Heart right ventricle (tissue), 16 donors: ENCODE results near the gene TMEM176A. TPM values are rescaled to one million over a fixed set of nuclear protein-coding genes. Genes with fewer than 3 reads are reported as not detected.

Source experiments
- ATAC-seq, 8 donors: fragments of 200-7000 bp; cut with Tn5 transposase; one replicate each; pipeline ENCODE4 v1.9.1; 2020; ENCODE audit warnings: mild to moderate bottlenecking in 8 of 8, moderate library complexity in 8 of 8, moderate number of reproducible peaks in 1 of 8
- DNase-seq, 2 donors: peaks; one replicate each; pipeline ENCODE4 v3.0.0-alpha.2; 2020
- H3K27ac ChIP-seq, 10 donors: fragments of 200-600 bp; sonication (generic) in 2 of 10; one replicate each; pipeline versions ENCODE4 v1.5.0 to v1.8.0; 2020 to 2022; ENCODE audit warnings: mild to moderate bottlenecking in 3 of 10
- H3K27me3 ChIP-seq, 7 donors: fragments of 200-600 bp; one replicate each; pipeline ENCODE4 v1.8.0; 2021 to 2022; ENCODE audit warnings: mild to moderate bottlenecking in 2 of 7
- H3K36me3 ChIP-seq, 9 donors: fragments of 200-600 bp; sonication (generic) in 1 of 9; one replicate each; pipeline versions ENCODE4 v1.5.0 to v1.8.0; 2020 to 2022; ENCODE audit warnings: mild to moderate bottlenecking in 2 of 9
- H3K4me1 ChIP-seq, 9 donors: fragments of 200-600 bp; sonication (generic) in 1 of 9; one replicate each; pipeline versions ENCODE4 v1.5.0 to v1.8.0; 2020 to 2022; ENCODE audit warnings: mild to moderate bottlenecking in 4 of 9
- H3K4me3 ChIP-seq, 10 donors: fragments of 200-600 bp; sonication (generic) in 2 of 10; one replicate each; pipeline versions ENCODE4 v1.5.0 to v1.8.0; 2020 to 2022; ENCODE audit warnings: mild to moderate bottlenecking in 7 of 10, moderate library complexity in 2 of 10
- H3K9me3 ChIP-seq, 11 donors: fragments of 200-600 bp in 10 of 11; sonication (generic) in 2 of 11; one replicate each; pipeline versions ENCODE4 v1.5.0 to v1.8.0; 2013 to 2022; ENCODE audit warnings: mild to moderate bottlenecking in 2 of 11, control low read depth in 1 of 11, moderate library complexity in 1 of 11
- WGBS, 2 donors: extraction: QIAGEN DNeasy Blood & Tissue Kit; methylation state at CpG; one replicate each; pipeline ENCODE4 v1.1.7; 2013; ENCODE audit warnings: inconsistent platforms in 1 of 2; 5-methylcytosine and 5-hydroxymethylcytosine counted together
- intact Hi-C, 10 donors: fragments of 100-400 bp; cut with DNase I; formaldehyde crosslinking; loops; one replicate each; pipeline versions ENCODE4 v1.11.1 to v1.14.2; 2022
- polyA plus RNA-seq, 2 donors: library from polyadenylated mRNA; stranded (reverse); fragments of 200-250 nt; gene quantifications; one replicate each; pipeline ENCODE4 v1.2.3, GENCODE V29; 2013
- total RNA-seq, 10 donors: library from RNA; stranded (reverse); fragmentation: NEBNext Ultra II Directional in 3 of 10; extraction: Animal tissue kit (Norgen Biotek cat#: 25700) in 3 of 10; gene quantifications; one replicate each; pipeline versions ENCODE4 v1.2.1 to v1.2.4, GENCODE V29; 2021 to 2023
- TF ChIP-seq, protein P1 (sequence below), 9 donors: fragments of 200-600 bp; sonication (generic) in 2 of 9; IDR thresholded peaks; one replicate each; pipeline versions ENCODE4 v1.5.0 to v1.8.0; 2021 to 2022; ENCODE audit warnings: antibody characterized with exemption in 9 of 9, mild to moderate bottlenecking in 5 of 9, moderate library complexity in 1 of 9
- donor health status: Arrhythmogenic right ventricular cardiomyopathy.
- donor health status: ischemic (EF 13 %, LVEDD 7.1; RV severe dilation, severe dysfunction).
- donor health status: healthy with polysubstance abuse.
- donor health status: DM: no; HTN: yes; CAD: no.
- donor health status: DM: no; HTN: no; CAD: no.
- donor health status: ischemic (EF 25% LVEDD 6.9; RV normal size, moderate dysfunction).
- donor health status: ischemic (EF 25% LVEDD 5.7; RV mildly dilated, moderate dysfunction).
- donor health status: healthy.
- donor health status: DM: yes; HTN: yes; CAD: no.
- donor health status: Ischemic cardiomyopathy.
- donor health status: ischemic (EF 35%, LVEDD 5.7; RV mildly dilated, moderate dysfunction).
- donor health status: nonischemic (EF 11% LVEDD 7.7; RV severe dilation, severe dysfunction).
- donor health status: DM: yes; HTN: yes; CAD: no.
- donor health status: PGD.
- donor health status: ischemic (EF 29% LVEDD 5.4; RV normal size, mild dysfunction).
- donor health status: nonischemic (EF 23%, LVEDD 6.1; RV moderate dilation, normal function).

Gene TMEM176A
- total and polyA plus RNA-seq, 12 donors = 12.1 to 86.6 (median 18.7) TPM

DNA sequence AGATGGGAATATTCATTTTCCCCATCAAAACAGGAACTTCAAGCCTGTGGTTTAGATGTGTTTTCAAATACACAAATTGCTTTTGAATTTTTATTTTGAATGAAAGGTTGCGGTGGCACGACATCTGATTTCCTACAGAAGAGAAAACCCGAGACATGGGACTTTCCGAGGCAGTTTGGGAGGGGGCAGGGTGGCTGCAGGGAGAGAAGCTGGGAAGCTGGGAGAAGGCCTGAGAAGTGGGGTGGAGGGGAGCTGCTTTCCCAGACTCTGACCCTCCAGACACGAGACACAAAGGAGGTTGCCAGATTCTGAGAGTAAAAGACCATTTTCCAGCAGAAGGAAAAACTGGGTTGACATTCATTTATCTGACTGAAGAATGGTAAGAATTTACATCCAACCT lies 19.6 kb downstream of the TMEM176A start:
- 40 to 41% methylated on average over 5 of the region's 5 CpGs for WGBS, 2 donors
- Histone ChIP-seq H3K27me3 (no peaks in the 10 kb centered on the region), H3K4me1 (peaks cover 0 to 25% (median 10%) of the 10 kb centered on the region in 9 donors), H3K4me3 (no peak overlapping the region), H3K27ac (peak overlapping the region in 5 of 10 donors; percentile 3 to 49 (median 13)), H3K36me3 (no peaks in the 10 kb centered on the region), H3K9me3 (peaks cover 0 to 28% (median 9%) of the 10 kb centered on the region in 11 donors)
- no peak for DNase-seq
- TF ChIP-seq, protein P1, sequence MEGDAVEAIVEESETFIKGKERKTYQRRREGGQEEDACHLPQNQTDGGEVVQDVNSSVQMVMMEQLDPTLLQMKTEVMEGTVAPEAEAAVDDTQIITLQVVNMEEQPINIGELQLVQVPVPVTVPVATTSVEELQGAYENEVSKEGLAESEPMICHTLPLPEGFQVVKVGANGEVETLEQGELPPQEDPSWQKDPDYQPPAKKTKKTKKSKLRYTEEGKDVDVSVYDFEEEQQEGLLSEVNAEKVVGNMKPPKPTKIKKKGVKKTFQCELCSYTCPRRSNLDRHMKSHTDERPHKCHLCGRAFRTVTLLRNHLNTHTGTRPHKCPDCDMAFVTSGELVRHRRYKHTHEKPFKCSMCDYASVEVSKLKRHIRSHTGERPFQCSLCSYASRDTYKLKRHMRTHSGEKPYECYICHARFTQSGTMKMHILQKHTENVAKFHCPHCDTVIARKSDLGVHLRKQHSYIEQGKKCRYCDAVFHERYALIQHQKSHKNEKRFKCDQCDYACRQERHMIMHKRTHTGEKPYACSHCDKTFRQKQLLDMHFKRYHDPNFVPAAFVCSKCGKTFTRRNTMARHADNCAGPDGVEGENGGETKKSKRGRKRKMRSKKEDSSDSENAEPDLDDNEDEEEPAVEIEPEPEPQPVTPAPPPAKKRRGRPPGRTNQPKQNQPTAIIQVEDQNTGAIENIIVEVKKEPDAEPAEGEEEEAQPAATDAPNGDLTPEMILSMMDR (IDR thresholded peaks at IDR 0.05) = no peak
- ATAC-seq = no peak
- intact Hi-C loops = loop anchor here in 2 of 10 donors (5.0 kb wide), 2 partner anchors 38 to 43 kb away; no protein-coding TSS in a partner anchor

DNA sequence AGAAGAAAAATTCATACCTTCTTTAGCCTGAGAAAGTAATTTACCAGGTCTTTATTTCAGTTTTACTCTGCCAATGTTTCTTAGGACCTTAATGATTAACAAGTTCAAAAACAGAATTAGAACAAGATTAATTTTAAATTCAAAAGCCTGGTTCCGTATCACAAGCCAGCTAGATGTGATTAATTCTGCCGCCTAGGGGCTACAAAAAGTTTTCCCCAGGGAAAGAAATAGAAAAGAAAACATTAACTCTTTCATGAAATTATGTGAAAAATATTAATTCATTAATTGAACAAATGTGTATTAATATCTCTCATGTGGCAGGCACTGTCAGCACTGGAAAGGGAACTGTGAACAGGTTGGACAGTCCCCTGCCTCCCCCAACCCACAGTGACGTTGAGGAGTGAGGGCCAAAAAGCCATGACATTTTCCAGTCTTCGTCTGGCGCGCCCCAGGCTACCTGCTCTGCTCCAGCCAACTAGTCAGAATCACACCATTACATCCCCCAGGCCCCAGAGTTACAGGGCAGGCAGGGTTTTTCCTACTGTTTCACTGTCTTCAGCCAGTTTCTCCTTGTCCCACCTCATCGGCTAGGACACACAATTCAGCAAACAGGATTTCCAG lies 20.1 kb downstream of the TMEM176A start:
- Histone ChIP-seq H3K36me3 (no peaks in the 10 kb centered on the region), H3K9me3 (peaks cover 0 to 23% (median 7%) of the 10 kb centered on the region in 11 donors), H3K27me3 (no peaks in the 10 kb centered on the region), H3K4me1 (peaks cover 0 to 29% (median 10%) of the 10 kb centered on the region in 9 donors), H3K27ac (peak overlapping the region in 7 of 10 donors; percentile 1 to 49 (median 13)), H3K4me3 (no peak overlapping the region)
- 43 to 63% methylated on average over 7 of the region's 7 CpGs for WGBS, 2 donors
- TF ChIP-seq, protein P1 (IDR thresholded peaks at IDR 0.05) = peak in 3 of 9 donors; percentile 19 to 38 (median 24)
- DNase-seq (no peak), ATAC-seq (peak in 1 of 8 donors; percentile 30)
- intact Hi-C loops = loop anchor here in 2 of 10 donors (5.0 kb wide), 2 partner anchors 38 to 43 kb away; no protein-coding TSS in a partner anchor

DNA sequence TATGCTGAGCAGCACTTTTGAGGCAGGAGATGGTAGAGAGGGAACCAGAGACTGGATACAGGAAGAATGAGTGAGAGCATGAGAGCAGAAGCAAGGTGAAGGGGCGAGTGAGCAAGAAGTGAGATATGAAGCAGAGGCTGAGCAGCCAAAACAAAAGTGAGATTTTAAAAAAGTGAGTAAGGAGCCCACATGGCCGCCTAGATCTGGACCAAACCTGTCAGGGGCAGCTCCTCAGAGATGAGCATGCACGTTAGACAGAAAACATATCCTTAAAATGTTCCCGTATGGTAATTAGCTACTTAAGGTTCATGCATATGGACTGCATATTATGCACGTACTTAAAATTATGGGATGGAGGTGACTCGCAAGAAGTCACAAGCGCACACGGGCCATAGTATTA lies 22.5 kb downstream of the TMEM176A start:
- Histone ChIP-seq H3K4me1 (peaks cover 0 to 49% (median 18%) of the 10 kb centered on the region in 9 donors), H3K4me3 (no peak overlapping the region), H3K27me3 (no peaks in the 10 kb centered on the region), H3K36me3 (no peaks in the 10 kb centered on the region), H3K9me3 (peaks cover 0 to 10% (median 0%) of the 10 kb centered on the region in 11 donors), H3K27ac (peak overlapping the region in 8 of 10 donors; percentile 9 to 79 (median 58))
- peak in 2 of 8 donors; percentile 6 to 23 for ATAC-seq
- intact Hi-C loops = loop anchor here in 2 of 10 donors (5.0 kb wide), 2 partner anchors 41 to 46 kb away; no protein-coding TSS in a partner anchor
- 60 to 73% methylated on average over 8 of the region's 8 CpGs for WGBS, 2 donors
- no peak for DNase-seq
- TF ChIP-seq, protein P1 (IDR thresholded peaks at IDR 0.05) = no peak

DNA sequence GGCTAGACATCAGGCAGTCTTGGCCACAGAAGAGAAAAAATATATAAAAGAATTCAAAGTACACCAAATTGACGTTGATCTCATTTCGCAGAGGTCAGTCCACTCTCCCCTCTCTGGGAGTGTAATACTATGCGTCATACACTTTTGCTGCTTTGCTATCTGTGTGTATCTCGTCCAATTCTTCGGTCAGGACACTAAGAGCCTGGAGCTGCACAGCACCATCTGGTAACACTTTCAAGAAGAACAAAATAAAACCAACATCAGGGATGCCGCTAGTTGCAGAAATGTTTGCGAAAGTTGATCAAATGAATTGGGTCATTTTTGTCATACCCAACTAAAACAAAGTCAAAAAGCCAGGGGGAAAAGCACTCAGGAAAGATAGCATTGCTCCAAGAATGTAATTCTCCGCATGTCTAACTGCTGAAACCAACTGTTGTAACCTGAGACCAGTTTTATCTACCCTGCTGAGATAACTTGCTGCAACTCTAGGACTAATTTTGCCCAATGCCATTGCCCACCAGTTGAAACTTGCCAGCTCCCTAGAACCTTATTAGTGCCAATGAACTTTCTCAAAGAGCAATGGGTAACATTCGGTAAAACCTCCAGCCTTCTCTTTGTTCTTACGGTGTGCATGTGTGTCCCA lies 23.0 kb downstream of the TMEM176A start:
- TF ChIP-seq, protein P1 (IDR thresholded peaks at IDR 0.05) = no peak
- DNase-seq (no peak), ATAC-seq (peak in 7 of 8 donors; percentile 67 to 81 (median 77))
- WGBS, 2 donors = 31 to 64% methylated on average over 10 of the region's 10 CpGs
- peaks cover 0 to 49% (median 18%) of the 10 kb centered on the region in 9 donors for H3K4me1 ChIP-seq
- peaks cover 0 to 10% (median 0%) of the 10 kb centered on the region in 11 donors for H3K9me3 ChIP-seq
- no peaks in the 10 kb centered on the region for H3K27me3 ChIP-seq
- intact Hi-C loops = loop anchor here in 2 of 10 donors (5.0 kb wide), 2 partner anchors 41 to 46 kb away; no protein-coding TSS in a partner anchor
- peak overlapping the region in 9 of 10 donors; percentile 9 to 79 (median 68) for H3K27ac ChIP-seq
- H3K4me3 ChIP-seq = no peak overlapping the region
- H3K36me3 ChIP-seq = no peaks in the 10 kb centered on the region
